Body of pancreas (tissue), 4 donors: ENCODE measurements around the gene DNAH6. TPM values are rescaled to one million over a fixed set of nuclear protein-coding genes. Genes with fewer than 3 reads are reported as not detected.
A peak's percentile ranks its signal among the peaks of the same experiment; 100 is the strongest.

Experiments used
- ATAC-seq: fragments of 150-250 bp; one replicate; pipeline ENCODE4 v1.9.1; 2016
- DNase-seq, 4 donors: peaks; one replicate each; pipeline ENCODE4 v3.0.0-alpha.2; 2019
- H3K27ac ChIP-seq, 4 donors: fragments of 200-600 bp; sonication (generic); 1 replicate in 3 of 4; 2 replicates in 1 of 4; pipeline versions ENCODE4 v1.5.1 to v1.6.1; 2016 to 2019; ENCODE audit warnings: mild to moderate bottlenecking in 1 of 4, mixed read lengths in 1 of 4, moderate library complexity in 1 of 4
- H3K27me3 ChIP-seq, 2 donors: fragments of 200-600 bp; sonication (generic); one replicate each; pipeline ENCODE4 v1.6.0; 2016; ENCODE audit warnings: mild to moderate bottlenecking in 1 of 2
- H3K36me3 ChIP-seq, 2 donors: fragments of 200-600 bp; sonication (generic); replicated peaks in 1 of 2; 2 replicates each; pipeline ENCODE4 v1.5.1; 2016; ENCODE audit warnings: low read depth in 2 of 2; ENCODE audit not compliant: insufficient read depth in 1 of 2
- H3K4me1 ChIP-seq: fragments of 200-600 bp; sonication (generic); one replicate; pipeline ENCODE4 v1.6.0; 2016
- H3K4me3 ChIP-seq, 2 donors: fragments of 200-600 bp; sonication (generic); 1 replicate in 1 of 2; 2 replicates in 1 of 2; pipeline ENCODE4 v1.5.1; 2016 to 2019
- H3K9me3 ChIP-seq, 3 donors: fragments of 200-600 bp; sonication (generic); 1 replicate in 2 of 3; 2 replicates in 1 of 3; pipeline ENCODE4 v1.5.1; 2016
- POLR2A ChIP-seq, 3 donors: fragments of 450-650 bp; IDR thresholded peaks; one replicate each; pipeline ENCODE4 v1.6.1; 2016; ENCODE audit warnings: antibody characterized with exemption in 3 of 3, mild to moderate bottlenecking in 2 of 3
- WGBS, 2 donors: methylation state at CpG; one replicate each; pipeline ENCODE4 v1.1.5; 2017; 5-methylcytosine and 5-hydroxymethylcytosine counted together
- intact Hi-C: fragments of 100-400 bp; cut with DNase I; formaldehyde crosslinking; loops from one replicate; pipeline ENCODE4 v1.15.1; 2023
- total RNA-seq, 2 donors: library from RNA; depleted of rRNA; stranded (reverse); fragments of >200 nt; gene quantifications; one replicate each; pipeline ENCODE4 v1.1.0, GENCODE V29; 2016
- TF ChIP-seq, protein P1 (sequence below), 7 experiments: fragments of 450-650 bp in 4 of 7; fragments of 200-600 bp in 3 of 7; sonication (generic) in 3 of 7; IDR thresholded peaks; one replicate each; pipeline ENCODE4 v1.5.1; 2016 to 2019; ENCODE audit warnings: antibody characterized with exemption in 7 of 7

Gene DNAH6
- total RNA-seq, 2 donors from 2014 or later = 1.3 to 2.6 TPM

DNA sequence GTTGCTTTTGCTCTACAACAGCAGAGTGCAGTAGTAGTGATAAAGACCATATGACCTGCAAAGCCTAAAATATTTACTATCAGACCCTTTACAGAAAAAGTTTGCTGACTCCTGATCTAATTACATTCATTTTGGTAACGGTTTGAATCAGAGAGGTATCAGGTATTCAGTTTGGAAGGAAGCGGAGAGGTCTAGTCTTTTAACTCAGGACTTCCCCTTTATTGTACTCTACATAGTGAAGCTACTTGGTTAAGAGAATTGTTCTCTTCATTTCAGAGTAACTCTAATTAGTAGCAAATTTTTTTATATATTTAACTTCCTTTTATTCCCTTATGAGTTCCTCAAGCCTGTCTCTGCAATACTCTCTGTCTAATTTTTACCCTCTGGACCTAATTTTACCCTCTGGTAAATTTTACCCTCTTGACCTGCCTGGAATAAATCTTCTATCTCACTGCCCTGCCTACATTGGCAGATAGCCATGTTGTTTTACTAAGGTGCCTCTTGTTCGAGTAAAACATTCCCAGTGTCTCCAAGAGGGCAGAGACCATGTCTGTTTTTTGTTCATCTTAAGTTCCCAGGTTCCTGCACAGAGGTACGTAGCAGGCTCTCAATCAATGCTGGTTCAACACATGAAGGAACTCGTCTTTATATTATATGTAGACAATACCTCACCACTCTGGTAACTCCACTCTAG is 170.6 kb downstream of the DNAH6 start:
- intact Hi-C loops = no loop called here
- H3K4me3 ChIP-seq = no peak overlapping the region
- TF ChIP-seq POLR2A (IDR thresholded peaks at IDR 0.05) = no peak
- TF ChIP-seq, protein P1, sequence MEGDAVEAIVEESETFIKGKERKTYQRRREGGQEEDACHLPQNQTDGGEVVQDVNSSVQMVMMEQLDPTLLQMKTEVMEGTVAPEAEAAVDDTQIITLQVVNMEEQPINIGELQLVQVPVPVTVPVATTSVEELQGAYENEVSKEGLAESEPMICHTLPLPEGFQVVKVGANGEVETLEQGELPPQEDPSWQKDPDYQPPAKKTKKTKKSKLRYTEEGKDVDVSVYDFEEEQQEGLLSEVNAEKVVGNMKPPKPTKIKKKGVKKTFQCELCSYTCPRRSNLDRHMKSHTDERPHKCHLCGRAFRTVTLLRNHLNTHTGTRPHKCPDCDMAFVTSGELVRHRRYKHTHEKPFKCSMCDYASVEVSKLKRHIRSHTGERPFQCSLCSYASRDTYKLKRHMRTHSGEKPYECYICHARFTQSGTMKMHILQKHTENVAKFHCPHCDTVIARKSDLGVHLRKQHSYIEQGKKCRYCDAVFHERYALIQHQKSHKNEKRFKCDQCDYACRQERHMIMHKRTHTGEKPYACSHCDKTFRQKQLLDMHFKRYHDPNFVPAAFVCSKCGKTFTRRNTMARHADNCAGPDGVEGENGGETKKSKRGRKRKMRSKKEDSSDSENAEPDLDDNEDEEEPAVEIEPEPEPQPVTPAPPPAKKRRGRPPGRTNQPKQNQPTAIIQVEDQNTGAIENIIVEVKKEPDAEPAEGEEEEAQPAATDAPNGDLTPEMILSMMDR (IDR thresholded peaks at IDR 0.05) = no peak
- ATAC-seq (no peak), DNase-seq (peak in 1 of 4 donors; percentile 8)
- H3K27ac ChIP-seq = no peak overlapping the region
- 34 to 38% methylated on average over 5 of the region's 5 CpGs for WGBS, 2 donors
- H3K4me1 ChIP-seq = no peaks in the 10 kb centered on the region
- H3K27me3 ChIP-seq = no peaks in the 10 kb centered on the region
- no peaks in the 10 kb centered on the region for H3K9me3 ChIP-seq
- H3K36me3 ChIP-seq = no peaks in the 10 kb centered on the region

DNA sequence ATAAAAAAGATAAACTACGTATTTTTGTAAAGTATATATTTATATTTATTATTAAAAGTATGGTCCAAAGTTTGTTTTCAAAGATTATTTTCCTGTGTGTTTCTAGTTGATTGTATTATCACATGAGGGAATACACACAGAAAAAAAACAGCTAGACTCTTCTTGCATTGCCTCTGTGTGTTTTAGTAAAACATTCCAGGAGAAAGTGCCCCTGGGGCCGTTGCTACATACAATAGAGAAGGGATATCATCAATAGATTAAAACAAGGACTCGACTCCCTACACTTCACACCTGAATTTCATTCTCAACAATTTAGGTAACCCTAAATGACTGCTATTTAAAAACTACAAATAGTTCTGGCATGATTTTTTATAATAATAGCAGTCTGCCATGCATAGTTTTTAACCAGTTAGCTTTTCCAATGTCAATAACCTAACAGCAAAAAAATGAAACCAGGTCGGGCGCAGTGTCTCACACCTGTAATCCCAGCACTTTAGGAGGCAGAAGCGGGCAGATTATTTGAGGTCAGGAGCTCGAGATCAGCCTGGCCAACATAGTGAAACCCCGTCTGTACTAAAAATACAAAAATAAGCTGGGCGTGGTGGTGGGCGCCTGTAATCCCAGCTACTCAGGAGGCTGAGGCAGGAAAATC is 171.3 kb downstream of the DNAH6 start:
- Histone ChIP-seq H3K4me1 (no peaks in the 10 kb centered on the region), H3K9me3 (no peaks in the 10 kb centered on the region), H3K4me3 (no peak overlapping the region), H3K27ac (no peak overlapping the region), H3K27me3 (no peaks in the 10 kb centered on the region), H3K36me3 (no peaks in the 10 kb centered on the region)
- DNase-seq (no peak), ATAC-seq (no peak)
- intact Hi-C loops = no loop called here
- no peak for TF ChIP-seq POLR2A (IDR thresholded peaks at IDR 0.05)
- TF ChIP-seq, protein P1 (IDR thresholded peaks at IDR 0.05) = no peak
- WGBS, 2 donors = 72 to 75% methylated on average over 10 of the region's 10 CpGs

DNA sequence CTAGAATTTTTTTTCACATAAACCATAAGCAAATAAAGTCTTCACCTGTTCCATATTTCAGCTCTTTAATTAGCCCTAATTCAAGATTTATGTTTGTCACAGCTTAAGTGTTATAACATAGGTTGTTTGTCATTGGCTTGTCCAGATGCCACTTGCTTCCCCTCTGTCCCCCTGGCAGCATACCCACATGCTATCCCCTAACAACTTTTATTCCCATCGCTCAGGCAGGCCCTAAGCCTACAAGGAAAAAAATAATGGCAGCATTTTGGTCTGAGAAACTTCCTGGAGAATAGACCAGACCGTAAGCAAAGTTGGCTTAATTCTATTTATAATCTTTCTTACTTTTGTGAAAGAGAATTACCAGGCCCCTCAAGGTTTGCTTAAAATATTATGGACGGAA is 173.9 kb downstream of the DNAH6 start:
- DNase-seq = no peak
- H3K36me3 ChIP-seq = no peaks in the 10 kb centered on the region
- ATAC-seq = no peak
- TF ChIP-seq, protein P1 (IDR thresholded peaks at IDR 0.05) = no peak
- no peak for TF ChIP-seq POLR2A (IDR thresholded peaks at IDR 0.05)
- 72 to 87% methylated on average over 3 of the region's 3 CpGs for WGBS, 2 donors
- no peaks in the 10 kb centered on the region for H3K4me1 ChIP-seq
- H3K27ac ChIP-seq = no peak overlapping the region
- no peaks in the 10 kb centered on the region for H3K9me3 ChIP-seq
- no peaks in the 10 kb centered on the region for H3K27me3 ChIP-seq
- intact Hi-C loops = no loop called here
- H3K4me3 ChIP-seq = no peak overlapping the region

DNA sequence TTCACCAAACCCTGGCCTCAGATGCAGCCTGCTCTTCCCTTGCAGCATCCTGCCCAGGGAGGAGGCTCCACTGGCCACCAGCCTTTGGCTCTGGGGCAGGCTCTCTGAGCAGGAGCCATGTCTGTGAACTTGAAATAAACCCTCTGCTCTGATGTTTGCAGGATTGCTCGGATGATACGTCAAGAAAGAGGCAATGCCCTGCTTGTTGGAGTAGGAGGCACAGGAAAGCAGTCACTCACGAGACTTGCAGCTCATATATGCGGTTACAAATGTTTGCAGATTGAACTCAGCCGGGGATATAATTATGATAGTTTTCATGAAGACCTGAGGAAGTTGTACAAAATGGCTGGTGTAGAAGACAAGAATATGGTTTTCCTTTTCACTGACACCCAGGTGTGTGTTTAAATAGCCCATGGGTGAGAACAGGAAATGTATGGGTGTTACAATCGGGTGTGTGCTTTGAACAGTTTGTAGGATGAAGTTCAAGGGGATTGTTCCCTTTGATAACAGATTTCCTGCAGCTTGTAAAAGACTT is 177.9 kb downstream of the DNAH6 start:
- Histone ChIP-seq H3K4me1 (no peaks in the 10 kb centered on the region), H3K9me3 (no peaks in the 10 kb centered on the region), H3K27ac (no peak overlapping the region), H3K27me3 (no peaks in the 10 kb centered on the region), H3K36me3 (no peaks in the 10 kb centered on the region), H3K4me3 (no peak overlapping the region)
- no peak for ATAC-seq
- WGBS, 2 donors = 70 to 85% methylated on average over 6 of the region's 6 CpGs
- intact Hi-C loops = no loop called here
- TF ChIP-seq, protein P1 (IDR thresholded peaks at IDR 0.05) = no peak
- no peak for TF ChIP-seq POLR2A (IDR thresholded peaks at IDR 0.05)
- DNase-seq = no peak
